Psoas muscle (tissue), 8 donors: ENCODE data around the gene NAV2. TPM values are rescaled to one million over a fixed set of nuclear protein-coding genes. Genes with fewer than 3 reads are reported as not detected.

Experiments used
- ATAC-seq, 4 donors: fragments of 200-7000 bp; cut with Tn5 transposase; one replicate each; pipeline ENCODE4 v1.9.1; 2020; ENCODE audit warnings: moderate library complexity in 3 of 4, mild to moderate bottlenecking in 2 of 4
- DNase-seq, 2 donors: peaks; one replicate each; pipeline ENCODE4 v3.0.0-alpha.2; 2020
- H3K27ac ChIP-seq: fragments of 200-600 bp; one replicate; pipeline ENCODE4 v1.8.0; 2022
- H3K27me3 ChIP-seq, 3 donors: fragments of 200-600 bp in 1 of 3; one replicate each; pipeline versions ENCODE4 v1.6.1 to v1.8.0; 2013 to 2022; ENCODE audit warnings: low read length in 2 of 3, mild to moderate bottlenecking in 2 of 3, moderate library complexity in 1 of 3; ENCODE audit not compliant: insufficient read depth in 3 of 3
- H3K36me3 ChIP-seq, 2 donors: fragments of 200-600 bp in 1 of 2; one replicate each; pipeline versions ENCODE4 v1.6.1 to v1.8.0; 2013 to 2022; ENCODE audit warnings: low read depth in 1 of 2, mild to moderate bottlenecking in 1 of 2, moderate library complexity in 1 of 2; ENCODE audit not compliant: insufficient read depth in 1 of 2
- H3K4me1 ChIP-seq: fragments of 200-600 bp; one replicate; pipeline ENCODE4 v1.8.0; 2022
- H3K4me3 ChIP-seq: fragments of 200-600 bp; one replicate; pipeline ENCODE4 v1.8.0; 2022; ENCODE audit warnings: mild to moderate bottlenecking
- H3K9me3 ChIP-seq: fragments of 200-600 bp; one replicate; pipeline ENCODE4 v1.8.0; 2022
- WGBS, 3 donors: extraction: QIAGEN DNeasy Blood & Tissue Kit; methylation state at CpG; one replicate each; pipeline versions ENCODE4 v1.1.6 to v1.1.7; 2013; 5-methylcytosine and 5-hydroxymethylcytosine counted together
- intact Hi-C, 2 donors: fragments of 100-400 bp; cut with DNase I; formaldehyde crosslinking; loops; one replicate each; pipeline versions ENCODE4 v1.11.0 to v1.14.2; 2022
- polyA plus RNA-seq, 3 donors: library from polyadenylated mRNA; stranded (reverse); fragments of 200-250 nt; gene quantifications; one replicate each; pipeline ENCODE4 v1.2.3, GENCODE V29; 2013
- total RNA-seq, 4 donors: library from RNA; stranded (reverse); fragmentation: NEBNext Ultra II Directional in 2 of 4; extraction: Animal tissue kit (Norgen Biotek cat#: 25700) in 2 of 4; gene quantifications; one replicate each; pipeline versions ENCODE4 v1.2.1 to v1.2.4, GENCODE V29; 2021 to 2023
- TF ChIP-seq, protein P1 (sequence below): fragments of 200-600 bp; IDR thresholded peaks from one replicate; pipeline ENCODE4 v1.8.0; 2022; ENCODE audit warnings: antibody characterized with exemption
- donor health status: healthy with polysubstance abuse.
- donor health status: DM: no; HTN: no; CAD: no; lungs with moderate emphysema.
- donor health status: Bipolar disorder and iron deficiency.
- donor health status: healthy.
- donor health status: DM: yes; HTN: yes; CAD: no.
- donor health status: DM: no; HTN: no; CAD: no.
- donor health status: DM: no; HTN: no; CAD: no.
- donor health status: DM: yes; HTN: yes; CAD: no.

NAV2 gene
- total and polyA plus RNA-seq, 7 donors, result 0.68 to 21.8 (median 2.9) TPM

DNA sequence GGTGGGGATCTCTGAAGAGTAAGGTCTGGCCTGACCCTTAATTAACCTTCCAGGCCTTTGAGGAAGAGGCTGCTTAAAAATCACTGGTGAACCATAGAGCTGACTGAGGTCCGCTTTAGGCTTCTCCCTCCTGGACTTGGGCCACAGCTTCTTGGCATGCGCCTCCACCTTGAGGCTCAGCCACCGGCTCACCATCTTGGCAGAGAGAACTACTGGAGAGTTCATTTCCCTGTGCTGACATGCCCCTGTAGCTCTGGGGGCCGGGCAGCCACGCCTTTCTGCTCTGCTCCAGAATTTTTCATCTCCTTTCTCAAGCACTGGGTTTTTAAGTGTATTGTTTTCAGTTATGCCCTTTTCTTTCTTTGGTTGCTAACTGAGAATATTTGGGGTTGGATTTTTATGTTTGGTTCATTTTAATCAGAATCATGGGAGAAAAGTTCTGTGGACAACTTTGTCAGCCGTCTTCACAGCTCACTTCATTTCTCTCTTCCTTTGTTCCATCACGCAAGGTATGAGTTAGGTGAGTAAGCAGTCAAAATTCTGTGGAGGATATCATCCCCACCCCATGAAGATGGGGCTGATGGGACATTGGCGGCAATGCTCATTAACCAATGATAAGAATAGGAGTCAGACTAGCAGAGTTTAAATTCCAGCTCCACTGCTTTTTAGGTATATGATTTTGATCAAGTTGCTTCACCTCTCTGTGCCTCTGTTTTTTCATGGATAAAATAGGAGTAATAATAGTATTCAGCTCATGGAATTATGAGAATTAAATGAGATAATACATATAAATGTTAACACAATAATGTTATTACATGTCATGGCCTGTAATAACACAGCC is 343.7 kb downstream of the NAV2 start:
- DNase-seq (peak; percentile 30 to 80), ATAC-seq (peak; percentile 58 to 84 (median 76))
- Histone ChIP-seq H3K27ac (peak overlapping the region; percentile 70), H3K9me3 (no peaks in the 10 kb centered on the region), H3K36me3 (no peaks in the 10 kb centered on the region), H3K4me3 (no peak overlapping the region), H3K4me1 (peaks cover 52% of the 10 kb centered on the region), H3K27me3 (no peaks in the 10 kb centered on the region)
- intact Hi-C loops, result loop anchor here in 1 of 2 donors (10.0 kb wide), 2 partner anchors 62 to 102 kb away; no protein-coding TSS in a partner anchor
- TF ChIP-seq, protein P1, sequence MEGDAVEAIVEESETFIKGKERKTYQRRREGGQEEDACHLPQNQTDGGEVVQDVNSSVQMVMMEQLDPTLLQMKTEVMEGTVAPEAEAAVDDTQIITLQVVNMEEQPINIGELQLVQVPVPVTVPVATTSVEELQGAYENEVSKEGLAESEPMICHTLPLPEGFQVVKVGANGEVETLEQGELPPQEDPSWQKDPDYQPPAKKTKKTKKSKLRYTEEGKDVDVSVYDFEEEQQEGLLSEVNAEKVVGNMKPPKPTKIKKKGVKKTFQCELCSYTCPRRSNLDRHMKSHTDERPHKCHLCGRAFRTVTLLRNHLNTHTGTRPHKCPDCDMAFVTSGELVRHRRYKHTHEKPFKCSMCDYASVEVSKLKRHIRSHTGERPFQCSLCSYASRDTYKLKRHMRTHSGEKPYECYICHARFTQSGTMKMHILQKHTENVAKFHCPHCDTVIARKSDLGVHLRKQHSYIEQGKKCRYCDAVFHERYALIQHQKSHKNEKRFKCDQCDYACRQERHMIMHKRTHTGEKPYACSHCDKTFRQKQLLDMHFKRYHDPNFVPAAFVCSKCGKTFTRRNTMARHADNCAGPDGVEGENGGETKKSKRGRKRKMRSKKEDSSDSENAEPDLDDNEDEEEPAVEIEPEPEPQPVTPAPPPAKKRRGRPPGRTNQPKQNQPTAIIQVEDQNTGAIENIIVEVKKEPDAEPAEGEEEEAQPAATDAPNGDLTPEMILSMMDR, result no peak
- WGBS, 3 donors, result 51 to 66% (median 52%) methylated on average over 8 of the region's 8 CpGs

DNA sequence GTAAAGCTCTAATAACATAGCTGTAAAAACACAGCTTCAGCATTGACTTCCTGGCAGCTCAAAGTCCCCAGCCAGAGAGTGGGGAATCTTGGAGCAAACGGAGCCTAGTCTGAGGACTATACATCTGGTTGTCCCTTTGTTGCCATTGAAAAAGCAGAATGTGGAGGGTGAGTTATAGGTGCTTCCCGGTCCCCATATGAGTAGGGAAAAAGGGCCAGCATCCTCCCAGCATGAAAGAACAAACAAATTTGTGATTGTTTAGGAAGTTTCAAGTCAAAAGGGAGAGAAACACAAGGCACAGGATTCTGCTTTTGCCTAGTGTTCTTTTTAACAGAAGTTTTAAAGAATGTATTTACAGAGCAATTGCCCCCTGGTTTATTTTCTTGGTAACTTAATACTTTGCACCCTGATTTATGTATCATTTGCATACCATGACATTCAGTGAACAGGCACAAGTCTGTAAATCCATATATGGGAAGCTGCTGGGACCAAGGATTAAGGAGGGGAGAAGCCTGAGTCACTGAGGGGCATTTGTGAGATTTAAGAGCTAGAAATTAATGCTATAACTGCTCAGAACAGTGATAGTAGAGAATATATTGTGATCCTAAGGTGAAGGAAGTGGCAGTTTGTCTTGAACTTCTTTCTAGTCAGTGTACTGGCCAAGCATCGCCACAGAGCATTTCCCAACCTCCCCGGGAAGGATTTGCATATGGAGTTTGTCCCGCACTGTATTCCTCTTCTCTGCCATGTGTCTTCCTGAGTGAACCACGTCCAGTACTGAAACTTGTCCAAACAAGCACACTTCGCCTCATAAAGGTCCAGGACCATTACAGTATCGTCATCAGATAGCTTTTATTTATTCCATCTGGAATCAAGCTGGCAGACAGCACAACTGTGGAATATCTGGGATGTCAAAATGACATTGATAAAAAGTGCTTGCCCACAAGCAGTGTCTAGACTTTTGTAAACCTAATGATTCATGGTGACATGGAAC is 344.6 kb downstream of the NAV2 start:
- intact Hi-C loops, result loop anchor here in 1 of 2 donors (10.0 kb wide), 2 partner anchors 62 to 102 kb away; no protein-coding TSS in a partner anchor
- Histone ChIP-seq H3K9me3 (no peaks in the 10 kb centered on the region), H3K4me3 (no peak overlapping the region), H3K27me3 (no peaks in the 10 kb centered on the region), H3K27ac (peak overlapping the region; percentile 70), H3K36me3 (no peaks in the 10 kb centered on the region), H3K4me1 (peaks cover 52% of the 10 kb centered on the region)
- ATAC-seq (peak in 1 of 4 donors; percentile 29), DNase-seq (no peak)
- TF ChIP-seq, protein P1, result no peak
- 52 to 69% (median 60%) methylated on average over 8 of the region's 8 CpGs for WGBS, 3 donors

DNA sequence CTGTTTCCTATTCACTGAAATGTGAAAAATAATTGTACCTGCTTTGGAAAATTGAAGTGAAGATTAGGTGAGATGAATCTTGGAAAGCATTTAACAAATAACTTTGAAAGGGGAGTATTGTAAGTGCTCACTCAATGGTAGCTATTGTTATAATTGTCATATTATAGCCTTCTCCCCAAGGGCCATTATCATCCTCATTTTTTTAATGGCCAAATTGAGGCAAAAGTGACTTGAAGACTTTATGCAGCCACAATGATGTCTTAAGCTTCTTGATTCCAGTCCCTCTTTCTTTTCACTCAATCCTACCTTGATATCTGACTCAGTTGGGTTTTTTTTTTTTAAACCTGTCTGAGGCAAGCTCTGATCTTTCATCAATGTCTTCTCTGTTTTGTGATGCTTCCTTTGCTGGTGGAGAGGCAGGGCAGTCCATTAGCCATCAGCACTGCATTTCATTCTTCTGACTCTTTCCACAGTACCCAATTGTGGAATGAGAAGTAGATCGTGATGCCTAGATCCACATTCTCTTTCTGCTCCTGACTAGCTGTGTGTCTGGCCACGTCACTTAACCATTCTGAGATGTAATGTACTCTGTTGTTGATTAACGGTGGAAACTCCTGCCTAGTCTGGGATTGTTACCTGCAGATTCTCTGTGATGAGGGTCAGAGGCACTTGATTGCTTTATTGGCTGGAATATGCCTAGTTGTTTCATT is 346.3 kb downstream of the NAV2 start:
- Histone ChIP-seq H3K36me3 (peaks cover 0 to 3% of the 10 kb centered on the region in 2 donors), H3K9me3 (no peaks in the 10 kb centered on the region), H3K27me3 (no peaks in the 10 kb centered on the region), H3K4me1 (peaks cover 52% of the 10 kb centered on the region), H3K27ac (peak overlapping the region; percentile 47), H3K4me3 (no peak overlapping the region)
- no peak for ATAC-seq
- intact Hi-C loops, result loop anchor here in 1 of 2 donors (10.0 kb wide), 2 partner anchors 64 to 104 kb away; no protein-coding TSS in a partner anchor
- WGBS, 3 donors, result 81 to 92% (median 91%) methylated on average over 3 of the region's 3 CpGs
- no peak for DNase-seq
- TF ChIP-seq, protein P1, result no peak

DNA sequence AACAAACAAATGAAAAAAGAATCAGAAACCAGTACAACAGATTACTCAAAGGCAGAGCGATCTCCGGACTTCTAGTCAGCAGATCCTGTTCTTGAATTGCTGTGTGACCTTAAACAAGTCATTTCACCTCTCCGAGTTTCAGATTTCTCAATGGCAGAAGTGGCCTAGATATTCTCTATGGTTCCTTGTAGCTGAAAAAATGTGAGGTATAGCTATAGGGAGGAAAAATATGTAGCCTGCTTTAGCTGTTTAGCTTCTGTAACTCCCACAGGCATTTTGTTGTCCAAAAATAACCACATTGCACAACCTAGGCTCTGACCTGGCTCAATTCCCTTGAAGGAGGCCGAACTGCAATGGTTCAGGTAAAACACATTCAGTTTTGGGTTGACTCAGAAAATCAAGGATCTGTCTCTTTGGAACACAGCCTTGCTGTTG is 347.0 kb downstream of the NAV2 start:
- no peak overlapping the region for H3K4me3 ChIP-seq
- H3K27me3 ChIP-seq, result no peaks in the 10 kb centered on the region
- WGBS, 3 donors, result 38 to 79% (median 41%) methylated on average over 4 of the region's 4 CpGs
- H3K27ac ChIP-seq, result peak overlapping the region; percentile 47
- peaks cover 0 to 3% of the 10 kb centered on the region in 2 donors for H3K36me3 ChIP-seq
- DNase-seq (no peak), ATAC-seq (peak in 2 of 4 donors; percentile 44 to 59)
- TF ChIP-seq, protein P1, result no peak
- intact Hi-C loops, result loop anchor here in 1 of 2 donors (10.0 kb wide), 2 partner anchors 65 to 105 kb away; no protein-coding TSS in a partner anchor
- H3K9me3 ChIP-seq, result no peaks in the 10 kb centered on the region
- peaks cover 51% of the 10 kb centered on the region for H3K4me1 ChIP-seq
